Retina (tissue), 1 donor: ENCODE results near the gene CLK3.
"Not testable (repeated sequence)": the region's sequence is repeated elsewhere in the genome, so short reads cannot be mapped to it uniquely, and the experiment has no call there.

Experiments used
- DNase-seq: peaks from one replicate; pipeline ENCODE4 v3.0.0-alpha.2; 2016

CLK3 gene

DNA sequence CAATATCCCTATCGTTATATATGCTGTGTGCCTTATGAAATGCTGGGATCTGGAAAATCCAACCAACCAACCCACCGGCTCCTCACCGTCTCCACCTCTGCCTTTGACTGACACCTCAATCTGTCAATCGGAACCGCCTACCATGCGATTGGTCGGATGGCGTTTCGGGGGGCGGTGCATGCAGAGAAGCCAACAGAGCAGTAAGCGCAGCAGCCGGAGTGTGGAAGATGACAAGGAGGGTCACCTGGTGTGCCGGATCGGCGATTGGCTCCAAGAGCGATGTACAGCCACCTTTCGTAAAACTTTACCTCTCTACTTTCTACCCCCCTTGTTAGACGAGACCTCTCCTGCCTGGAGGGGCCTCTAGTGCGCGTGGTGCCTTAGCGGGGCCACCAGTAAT lies 6.3 kb downstream of the CLK3 start:
- DNase-seq: no peak

DNA sequence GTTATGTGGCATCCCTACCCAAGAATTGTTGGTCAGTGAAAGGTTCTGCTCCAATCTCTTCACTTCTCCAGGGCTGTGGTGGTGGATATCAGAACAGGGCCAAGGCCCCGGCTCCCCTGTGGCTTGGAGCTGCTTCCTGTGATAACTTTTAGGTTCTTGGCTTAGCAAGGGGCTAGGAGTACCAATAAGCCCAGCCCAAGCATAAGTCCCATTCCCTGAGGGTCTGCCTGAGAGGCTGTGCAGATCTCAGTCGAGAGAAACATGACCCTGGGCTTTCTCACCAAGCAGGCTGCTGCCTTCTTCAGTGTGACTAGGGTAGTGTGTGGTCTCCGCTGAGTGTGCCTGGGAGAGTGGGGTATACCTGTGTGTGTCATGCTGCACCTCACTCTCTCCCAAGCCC lies 7.1 kb downstream of the CLK3 start:
- no peak for DNase-seq

DNA sequence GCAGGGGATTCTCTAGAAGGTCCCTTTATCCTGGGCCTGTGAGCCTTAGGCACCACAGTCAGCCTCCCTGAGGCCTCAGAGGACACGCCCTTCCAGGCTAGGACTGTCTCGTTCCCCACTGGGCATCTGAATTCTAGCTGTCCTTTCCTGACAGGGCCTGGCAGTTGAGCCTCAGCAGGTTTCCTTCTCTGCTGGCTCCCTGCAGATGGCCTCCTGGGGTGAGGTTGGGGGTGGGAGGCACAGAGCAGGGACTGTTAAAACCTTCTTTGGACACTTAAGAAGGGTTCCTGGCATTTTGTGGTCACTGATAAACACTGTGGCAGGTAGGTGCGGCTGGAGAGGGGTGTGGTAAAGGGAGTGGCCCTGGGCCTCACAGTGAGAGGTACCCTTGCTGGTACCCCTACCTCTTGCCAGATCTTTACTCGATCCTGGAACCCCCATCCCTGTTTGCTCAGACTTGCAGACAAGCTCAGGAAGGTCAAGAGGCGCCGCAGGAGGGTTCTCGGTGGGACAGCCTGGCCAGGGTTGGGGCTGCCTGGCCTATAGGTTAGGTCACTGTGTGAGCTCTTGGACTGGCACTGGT lies 8.5 kb downstream of the CLK3 start:
- no peak for DNase-seq

DNA sequence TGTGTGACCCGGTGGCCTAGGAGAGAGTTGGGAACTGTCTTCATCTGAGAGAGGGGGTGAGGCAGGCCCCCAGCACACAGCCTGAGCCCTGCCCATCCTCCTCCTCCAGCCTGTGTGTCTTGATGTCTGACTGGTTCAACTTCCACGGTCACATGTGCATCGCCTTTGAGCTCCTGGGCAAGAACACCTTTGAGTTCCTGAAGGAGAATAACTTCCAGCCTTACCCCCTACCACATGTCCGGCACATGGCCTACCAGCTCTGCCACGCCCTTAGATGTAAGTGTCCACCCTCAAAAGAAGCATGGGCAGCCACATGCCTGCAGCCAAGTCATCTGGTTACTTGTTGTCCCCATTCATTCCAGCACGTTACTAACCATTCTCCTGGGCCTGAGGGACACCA lies 10.1 kb downstream of the CLK3 start:
- DNase-seq: no peak

DNA sequence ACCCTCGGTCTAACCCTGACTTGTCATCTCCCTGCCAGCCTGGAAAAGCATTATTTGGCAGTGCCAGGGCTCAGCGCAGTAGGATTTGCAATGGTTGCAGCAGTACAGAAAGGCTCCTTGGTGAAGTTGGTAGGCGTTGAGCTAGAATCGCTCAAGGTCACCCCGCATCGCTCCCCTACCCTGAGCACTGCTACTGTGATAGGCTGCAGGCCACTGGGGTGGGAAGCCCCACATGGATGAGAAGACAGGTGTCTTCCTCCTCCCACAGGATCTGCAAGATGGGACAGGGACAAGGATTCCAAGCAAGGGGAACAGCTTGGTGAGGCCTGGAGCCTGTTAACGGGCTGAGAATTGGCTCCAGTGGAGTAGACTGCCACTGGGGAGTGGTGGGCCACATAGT lies 10.7 kb downstream of the CLK3 start:
- DNase-seq: no peak

DNA sequence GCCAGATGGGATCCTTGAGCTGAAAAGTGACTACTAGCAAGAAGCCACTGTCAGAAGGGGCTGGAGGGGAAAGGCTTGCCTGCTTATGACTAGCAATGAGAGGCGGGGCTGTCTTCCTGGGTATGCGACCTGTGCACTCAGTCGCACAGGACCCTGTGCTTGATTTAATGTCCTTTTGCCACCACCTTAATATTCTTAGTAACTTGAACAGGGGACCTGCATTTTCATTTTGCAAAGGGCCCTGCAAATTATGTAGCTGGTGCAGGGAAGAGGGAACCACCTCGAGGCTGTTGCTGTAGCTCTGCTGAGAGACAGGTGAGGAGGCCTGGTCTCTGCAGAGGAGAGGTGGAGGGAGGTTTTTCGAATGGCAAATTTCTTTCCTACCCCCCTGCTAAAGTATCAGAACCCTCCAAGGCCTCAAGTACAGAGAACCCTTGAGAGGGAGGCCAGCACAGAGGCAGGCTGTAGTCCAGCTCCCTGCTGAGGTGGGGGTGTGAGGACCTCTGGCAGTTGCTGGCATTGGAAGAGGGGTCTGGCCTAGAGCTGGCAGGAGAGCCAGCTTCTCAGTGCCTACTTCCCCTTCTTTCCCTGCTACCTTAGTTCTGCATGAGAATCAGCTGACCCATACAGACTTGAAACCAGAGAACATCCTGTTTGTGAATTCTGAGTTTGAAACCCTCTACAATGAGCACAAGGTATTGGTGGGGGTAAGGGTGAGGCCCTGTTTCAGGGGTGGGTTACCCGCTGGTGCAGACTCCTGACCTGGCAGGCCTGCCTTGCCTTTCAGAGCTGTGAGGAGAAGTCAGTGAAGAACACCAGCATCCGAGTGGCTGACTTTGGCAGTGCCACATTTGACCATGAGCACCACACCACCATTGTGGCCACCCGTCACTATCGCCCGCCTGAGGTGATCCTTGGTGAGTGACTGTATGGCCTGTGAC lies 11.4 kb downstream of the CLK3 start:
- DNase-seq: no peak

DNA sequence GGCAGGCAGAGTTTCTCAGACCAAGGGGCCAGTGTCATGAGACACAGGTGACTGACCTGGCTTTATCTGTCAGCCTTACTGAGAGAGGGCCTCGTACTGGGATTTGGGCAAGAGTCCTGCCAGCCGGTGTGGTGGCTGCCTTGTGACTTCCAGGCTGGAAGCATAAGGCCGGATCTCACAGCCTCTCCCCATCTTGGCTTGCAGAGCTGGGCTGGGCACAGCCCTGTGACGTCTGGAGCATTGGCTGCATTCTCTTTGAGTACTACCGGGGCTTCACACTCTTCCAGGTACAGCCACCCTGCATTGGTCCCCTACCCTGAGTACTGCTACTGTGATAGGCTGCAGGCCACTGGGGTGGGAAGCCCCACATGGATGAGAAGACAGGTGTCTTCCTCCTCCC lies 12.1 kb downstream of the CLK3 start:
- DNase-seq: no peak

DNA sequence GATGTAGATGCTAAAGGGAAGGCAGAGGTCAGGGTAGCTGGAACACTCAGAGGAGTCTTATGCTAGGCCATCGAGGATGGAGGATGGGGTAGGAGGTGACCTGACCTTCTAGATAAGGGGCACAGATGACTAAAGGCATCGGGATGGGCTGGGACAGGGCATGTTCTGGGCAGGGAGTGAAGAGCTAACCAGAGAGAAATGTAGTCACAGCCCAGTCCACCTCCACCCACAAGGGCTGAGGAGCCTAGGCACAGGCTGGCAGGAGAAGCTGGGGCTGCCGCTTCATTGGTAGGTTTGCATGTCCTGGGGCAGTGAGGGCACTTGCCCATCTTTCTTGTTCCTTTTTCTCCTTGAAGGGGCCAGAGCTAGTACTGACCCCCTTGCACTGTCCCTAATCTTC lies 12.6 kb downstream of the CLK3 start:
- DNase-seq: no peak

DNA sequence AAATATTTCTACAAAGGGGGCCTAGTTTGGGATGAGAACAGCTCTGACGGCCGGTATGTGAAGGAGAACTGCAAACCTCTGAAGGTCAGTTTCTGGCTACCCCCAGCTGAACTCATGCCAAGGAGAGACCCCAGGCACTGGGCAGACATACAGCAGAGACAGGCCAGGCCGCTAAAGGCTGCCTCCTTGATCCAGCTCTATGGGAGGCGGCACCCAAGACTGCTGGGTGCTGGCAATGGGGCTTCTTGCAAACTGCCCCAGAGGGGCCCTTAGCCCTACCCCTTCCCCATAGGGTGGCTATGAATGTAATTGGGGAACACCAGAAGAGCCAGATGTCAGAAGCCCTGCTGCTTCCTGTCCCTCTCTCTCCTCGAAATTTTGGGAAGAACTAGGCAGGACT lies 13.3 kb downstream of the CLK3 start:
- DNase-seq: no peak

DNA sequence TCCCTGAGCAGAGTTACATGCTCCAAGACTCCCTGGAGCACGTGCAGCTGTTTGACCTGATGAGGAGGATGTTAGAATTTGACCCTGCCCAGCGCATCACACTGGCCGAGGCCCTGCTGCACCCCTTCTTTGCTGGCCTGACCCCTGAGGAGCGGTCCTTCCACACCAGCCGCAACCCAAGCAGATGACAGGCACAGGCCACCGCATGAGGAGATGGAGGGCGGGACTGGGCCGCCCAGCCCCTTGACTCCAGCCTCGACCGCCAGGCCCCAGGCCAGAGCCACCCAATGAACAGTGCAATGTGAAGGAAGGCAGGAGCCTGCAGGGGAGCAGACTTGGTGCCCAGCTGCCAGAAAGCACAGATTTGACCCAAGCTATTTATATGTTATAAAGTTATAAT lies 14.1 kb downstream of the CLK3 start:
- DNase-seq: not testable (repeated sequence)

DNA sequence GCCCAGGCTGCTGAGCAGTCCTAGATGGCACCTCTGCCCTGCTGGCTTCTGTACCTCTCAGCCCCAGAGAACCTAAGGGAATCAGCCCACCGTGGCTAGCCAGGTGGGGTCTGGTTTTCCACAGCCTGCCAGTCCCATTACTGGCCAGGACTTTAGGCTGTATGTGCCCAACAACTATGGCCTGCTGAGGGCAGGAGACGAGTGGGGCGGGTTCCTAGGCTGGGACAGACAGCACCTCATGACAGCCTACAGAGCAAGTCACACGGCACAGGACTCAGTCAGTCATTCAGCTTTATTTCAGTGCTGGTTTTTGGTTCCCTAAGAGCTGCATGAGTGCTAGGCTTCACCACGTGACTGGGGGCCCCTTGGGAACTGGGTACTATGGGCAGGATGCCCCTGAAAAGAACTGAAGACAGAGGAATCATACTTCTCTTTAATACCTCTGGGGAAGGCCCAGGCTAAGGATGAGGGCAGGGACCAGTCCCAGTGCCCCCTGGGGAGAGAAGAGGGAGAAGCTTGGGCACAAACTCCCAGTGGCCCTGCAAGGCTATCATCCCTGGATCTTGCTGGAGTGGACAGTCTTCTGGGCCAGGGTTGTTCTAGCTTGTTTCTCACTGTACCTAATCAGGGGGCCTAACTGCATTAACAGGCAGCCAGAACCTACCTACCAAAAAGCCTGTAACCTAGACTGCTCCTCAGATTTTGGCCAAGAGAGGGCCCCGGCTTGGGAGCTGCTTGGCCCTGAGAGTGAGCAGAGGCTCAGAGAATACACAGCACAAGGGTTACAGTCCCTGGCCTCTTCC lies 14.8 kb downstream of the CLK3 start:
- DNase-seq: no peak

DNA sequence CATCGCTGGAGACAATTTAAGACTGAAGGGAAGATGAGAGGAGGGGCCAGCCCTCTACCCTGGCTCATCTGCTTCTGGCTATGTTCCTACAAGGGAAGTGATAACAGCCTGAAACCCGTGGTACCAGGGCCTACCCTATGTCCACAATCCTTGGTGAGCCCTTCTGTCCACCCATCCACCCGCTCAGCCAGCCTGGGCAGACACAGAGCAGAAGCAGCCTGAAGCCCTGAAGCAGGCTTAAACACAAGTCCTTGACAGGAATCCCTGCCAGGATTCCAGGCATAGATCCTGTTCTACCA lies 15.4 kb downstream of the CLK3 start:
- DNase-seq: no peak

DNA sequence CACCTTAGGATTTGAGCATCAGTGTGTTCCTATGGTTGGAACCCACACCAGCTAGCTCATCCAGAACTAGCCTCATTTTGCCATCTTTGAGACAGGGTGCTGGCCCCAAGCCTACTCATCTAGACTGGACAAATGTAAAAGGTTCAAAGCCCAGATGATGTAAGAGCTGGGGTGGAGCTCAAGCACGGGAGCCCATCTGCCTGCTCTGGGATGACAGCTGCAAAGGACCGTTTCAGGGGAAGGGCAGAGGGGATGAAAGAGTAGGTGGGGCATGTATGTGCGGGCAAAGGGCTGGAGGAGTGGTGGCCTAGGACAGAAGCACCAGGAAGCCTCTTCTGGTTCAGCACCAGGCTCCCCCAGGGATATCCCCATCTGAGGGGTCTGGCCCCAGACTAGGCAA lies 15.8 kb downstream of the CLK3 start:
- DNase-seq: no peak

DNA sequence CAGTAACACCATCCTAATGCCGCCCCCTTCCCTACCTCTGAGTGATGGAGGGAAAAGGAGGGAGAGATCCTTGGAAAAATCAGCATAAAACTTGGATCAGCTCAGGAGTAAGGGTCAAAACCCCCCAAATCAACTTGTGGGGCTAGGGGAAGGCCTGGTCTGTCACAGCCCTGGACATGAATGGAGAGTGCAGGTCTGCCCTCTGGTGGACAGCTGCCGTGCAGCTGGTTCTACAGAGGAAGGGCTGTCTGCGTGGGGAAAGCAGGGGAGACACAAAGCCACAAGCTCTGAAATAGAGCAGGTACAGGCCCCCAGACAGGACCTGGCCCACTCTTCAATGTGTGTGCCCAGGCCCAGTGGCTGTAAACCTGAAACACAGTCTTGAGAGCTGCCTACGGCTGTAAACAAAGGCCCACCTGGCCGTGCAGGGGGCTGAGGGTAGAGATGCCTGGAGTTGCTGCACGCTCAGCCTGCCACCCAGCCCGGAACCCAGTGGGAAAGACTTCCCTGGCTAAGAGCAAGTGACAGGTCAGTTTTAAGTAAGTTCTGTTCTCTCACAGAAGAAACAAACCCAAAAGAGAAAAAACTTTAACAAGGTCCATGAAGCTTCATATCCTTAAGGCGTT lies 16.4 kb downstream of the CLK3 start:
- DNase-seq: peak; percentile 65

DNA sequence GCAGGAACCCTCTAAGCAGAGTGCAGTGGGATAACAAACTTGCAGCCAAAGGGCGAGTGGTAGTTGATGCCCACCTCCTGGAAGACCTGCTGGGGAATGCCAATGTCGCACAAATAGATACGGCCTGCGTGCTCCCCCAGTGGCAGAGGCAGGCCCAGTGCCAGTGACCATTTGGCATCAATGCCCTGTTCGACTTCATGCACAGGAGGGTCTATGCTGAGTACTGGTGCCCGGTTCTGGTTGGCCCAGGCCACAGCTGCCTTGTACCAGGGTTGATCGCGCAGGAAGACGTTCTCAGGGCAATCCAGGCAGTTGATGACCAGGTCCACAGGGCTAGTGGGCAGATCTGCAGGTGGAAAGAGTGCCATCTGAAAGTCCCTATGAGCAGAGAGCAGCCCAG lies 17.0 kb downstream of the CLK3 start:
- DNase-seq: no peak

DNA sequence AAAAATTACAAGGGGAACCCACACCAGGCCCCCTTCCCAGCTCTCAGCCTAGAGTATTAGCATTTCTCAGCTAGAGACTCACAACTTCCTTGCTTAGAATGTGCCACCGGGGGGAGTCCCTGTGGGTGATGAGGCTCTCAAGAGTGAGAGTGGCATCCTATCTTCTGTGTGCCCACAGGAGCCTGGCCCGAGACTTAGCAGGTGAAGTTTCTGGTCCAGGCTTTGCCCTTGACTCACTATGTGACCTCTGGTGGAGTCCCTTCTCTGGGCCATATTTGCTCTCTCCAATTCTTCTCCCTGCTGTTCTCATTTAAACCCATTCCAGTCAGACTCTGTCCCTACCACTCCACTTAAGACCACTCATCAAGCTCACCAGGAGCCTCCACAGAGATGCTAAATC lies 18.1 kb downstream of the CLK3 start:
- DNase-seq: no peak

DNA sequence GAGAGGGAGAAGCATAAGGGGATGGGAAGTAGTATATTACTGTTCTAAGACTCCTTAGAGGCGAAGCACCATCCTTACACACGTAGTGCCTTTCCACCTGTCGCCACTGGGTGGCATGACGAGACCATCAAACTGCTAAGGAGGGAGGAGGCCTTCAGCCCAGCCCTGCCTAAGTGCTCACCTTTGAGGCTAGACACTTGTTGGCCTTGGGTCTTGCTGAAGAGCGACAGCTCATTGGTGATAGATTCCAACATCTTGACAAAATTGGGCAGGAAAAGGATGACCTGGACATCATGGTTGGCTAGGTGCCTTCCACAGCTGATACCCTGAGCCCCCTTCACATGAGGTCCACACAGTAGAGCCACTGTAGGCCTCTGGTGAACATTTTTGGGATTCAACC lies 19.6 kb downstream of the CLK3 start:
- DNase-seq: peak; percentile 50

DNA sequence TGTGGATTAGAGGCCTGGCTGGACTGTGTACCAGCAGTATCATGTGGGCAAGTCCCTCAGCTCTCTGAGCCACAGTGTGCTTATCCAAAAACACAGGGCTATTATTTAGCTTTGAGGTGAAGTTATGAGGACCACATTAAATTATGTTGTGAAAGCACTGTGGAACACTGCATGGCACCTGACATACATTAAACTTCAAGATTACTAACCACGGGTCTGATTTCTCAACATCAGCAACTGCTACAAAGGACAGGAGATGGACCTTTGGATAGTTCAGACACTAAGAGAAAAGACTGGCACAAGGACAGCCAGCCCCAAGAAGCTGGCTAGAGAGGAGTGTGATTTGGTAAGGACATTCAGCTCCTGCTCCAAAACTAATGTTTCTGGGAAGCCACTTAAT lies 21.3 kb downstream of the CLK3 start:
- DNase-seq: no peak

DNA sequence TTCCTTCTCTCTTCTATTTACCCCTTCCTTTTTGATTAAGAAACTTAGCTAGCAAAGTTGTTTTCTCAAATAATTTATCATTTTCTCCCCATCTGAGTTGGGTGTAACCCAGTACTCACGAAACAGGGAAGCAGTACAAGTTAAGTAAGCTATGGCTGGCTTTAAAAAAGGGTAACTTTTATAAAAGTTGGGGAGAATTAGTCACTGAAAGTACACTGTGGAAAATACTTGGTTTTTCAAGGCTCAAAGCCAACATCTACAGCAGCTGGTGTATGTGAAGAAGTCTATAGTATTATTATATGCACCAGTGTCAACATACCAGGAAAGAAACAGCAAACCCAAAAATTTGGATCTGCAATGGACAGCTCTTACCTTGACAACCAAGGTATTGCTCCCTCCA lies 25.5 kb downstream of the CLK3 start:
- no peak for DNase-seq

DNA sequence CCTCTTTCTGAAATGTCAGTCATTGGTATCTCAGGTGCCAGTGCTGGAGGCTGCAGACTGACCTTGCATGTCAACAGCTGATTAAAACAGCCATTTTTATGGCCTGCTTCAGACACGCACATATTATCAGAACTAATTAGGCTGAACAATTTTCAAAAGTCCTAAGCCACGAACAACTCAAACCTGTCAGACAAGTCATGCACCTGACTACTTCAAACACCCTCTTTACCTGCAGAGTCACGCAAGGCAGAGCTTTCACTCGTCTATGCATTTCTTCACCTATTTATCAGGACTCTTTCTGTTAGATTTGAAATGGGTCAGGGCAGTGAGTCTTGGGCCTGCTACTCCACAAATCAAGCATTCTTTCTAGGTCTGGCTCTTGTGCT lies 26.7 kb downstream of the CLK3 start:
- no peak for DNase-seq

DNA sequence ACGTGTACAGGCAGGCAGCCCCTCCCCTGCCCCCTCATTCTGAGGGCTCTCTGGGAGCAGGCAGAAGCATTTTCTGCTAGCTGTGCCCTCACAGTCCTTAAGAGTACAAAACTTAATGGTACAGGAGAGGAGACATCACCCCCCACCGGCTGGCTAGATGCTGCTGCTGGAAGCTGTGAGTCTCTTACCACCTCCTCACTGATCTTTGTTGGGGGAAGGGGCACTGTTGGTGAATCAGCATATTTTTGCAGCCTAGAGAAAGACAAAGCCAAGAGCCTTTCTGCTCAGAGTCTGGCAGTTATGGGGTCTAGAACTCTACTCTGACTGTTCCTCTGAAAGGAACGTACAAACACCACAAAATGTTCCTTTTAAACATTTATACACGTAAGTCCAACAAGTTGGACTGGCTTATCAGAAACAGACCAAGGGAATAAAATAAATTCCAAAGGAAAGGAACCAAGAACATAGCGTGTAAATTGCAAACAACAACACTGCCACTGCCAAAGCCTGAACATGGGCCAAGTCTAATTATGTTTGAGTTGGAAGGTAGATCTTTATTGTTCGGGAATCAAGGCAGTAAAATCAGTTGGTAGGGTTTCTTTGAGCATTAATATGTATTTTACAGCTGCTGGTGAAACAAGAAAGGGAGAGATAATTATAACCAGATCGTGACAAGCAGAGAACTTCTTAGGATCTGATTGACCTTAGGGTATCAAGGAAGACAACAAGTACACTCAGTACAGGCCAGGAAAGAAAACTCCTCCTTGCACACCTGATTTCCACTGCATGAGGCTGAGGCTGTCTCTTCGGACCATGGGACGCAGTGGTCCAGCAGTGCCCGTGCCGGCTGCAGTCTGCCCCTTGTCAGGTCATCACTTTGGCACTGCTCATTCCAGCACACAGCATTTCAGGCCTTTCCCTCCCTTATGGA lies 27.4 kb downstream of the CLK3 start:
- no peak for DNase-seq

DNA sequence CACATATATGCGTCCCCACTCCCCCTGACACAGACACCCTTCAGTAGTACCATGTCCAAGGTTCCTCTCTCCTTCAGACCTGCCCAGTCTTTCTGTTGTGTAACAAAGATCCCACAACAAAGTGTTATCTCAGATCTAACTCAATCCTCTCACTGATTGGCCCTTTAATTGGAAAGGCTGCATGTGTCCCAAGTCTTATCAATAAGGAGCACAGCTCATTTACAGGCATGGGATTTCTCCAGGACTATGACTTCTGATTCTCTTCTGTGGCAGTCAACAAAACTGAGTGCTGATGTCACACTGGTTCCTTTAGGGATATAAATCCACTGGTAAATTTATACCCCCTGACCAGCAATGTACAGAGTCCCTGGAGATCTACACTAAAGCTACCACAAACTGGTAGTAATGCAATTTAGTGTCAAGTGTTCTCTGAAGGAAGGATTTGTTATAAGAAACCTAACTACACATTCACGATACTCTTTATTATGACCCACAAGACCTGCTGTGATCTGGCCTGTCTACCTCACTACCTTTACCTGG lies 28.1 kb downstream of the CLK3 start:
- DNase-seq: no peak
